ENCODE results near the gene RUNX2.

RUNX2 gene

DNA sequence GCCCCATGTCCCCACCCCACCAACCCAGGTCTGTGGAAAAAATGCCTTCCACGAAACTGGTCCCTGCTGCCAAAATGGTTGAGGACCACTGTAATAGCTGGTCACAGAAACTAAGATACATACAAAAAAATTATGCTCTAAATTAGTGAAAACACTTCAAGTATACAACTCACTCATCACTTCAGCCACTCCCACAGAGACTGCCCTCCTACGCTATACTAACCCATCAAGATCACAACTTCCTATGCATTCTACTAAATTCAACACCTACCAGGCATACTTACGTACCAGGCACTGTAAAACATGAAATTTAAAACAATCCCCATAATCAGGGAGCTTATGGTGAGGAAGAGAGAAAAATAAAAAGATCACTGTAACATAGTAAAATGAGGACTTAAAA, 22.9 kb downstream of the RUNX2 start:
- DNase-seq (ENCODE audit: low spot score) = no peak

DNA sequence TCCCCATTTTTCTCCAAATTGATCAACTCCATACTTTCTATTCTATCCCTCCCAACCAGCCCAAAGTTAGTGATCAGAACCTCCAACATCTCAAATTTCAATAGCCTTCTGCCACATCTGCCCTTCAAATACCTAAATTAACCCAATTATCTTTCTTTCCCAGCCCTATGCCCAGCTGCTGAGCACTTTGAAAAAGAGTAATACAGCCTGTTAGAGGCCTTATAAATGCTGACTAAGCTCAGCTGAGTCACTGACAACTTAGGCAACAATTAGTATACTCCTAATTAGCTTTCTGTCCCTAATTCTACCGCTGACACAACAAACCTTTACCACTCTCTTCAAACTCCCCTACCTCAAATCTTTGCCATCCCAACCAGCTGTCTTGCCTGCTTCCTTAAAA, 23.5 kb downstream of the RUNX2 start:
- no peak for DNase-seq (ENCODE audit: low spot score)

DNA sequence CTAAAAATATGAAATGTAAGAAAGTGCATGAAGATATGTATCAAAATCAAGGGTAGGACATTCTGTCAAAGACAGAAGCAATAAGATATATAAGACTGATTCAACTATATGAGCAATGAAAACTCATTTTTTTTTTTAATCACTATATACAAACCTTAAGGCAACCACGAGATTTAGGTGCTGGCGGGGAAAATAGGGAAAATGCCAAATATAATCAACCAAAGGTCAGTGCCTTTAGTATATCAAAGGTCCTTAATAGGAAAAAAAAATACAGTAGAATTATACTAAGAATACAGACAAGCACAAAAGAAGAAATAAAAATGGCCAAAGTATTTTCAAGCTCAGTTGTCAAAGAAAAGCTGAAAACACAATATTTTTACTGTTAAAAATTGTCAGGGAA, 25.5 kb downstream of the RUNX2 start:
- no peak for DNase-seq (ENCODE audit: low spot score)

DNA sequence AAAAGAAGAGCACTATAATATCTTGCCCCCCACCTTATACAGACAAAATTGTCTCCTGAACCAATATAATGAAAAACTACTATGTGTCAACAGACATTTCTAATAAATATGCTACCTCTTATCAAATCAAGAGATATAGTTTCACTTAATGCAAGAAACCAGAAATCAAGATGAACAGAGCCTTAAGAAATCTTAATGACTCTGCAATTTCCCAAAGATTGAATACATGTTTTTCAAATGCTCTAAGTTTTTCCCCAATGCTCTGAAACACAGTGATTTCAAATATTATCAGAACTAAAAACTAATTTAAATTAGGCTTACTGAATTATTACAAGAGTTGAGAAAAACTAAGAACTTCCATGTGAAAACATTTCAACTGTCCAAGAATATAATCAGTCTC, 36.3 kb downstream of the RUNX2 start:
- no peak for DNase-seq (ENCODE audit: low spot score)

DNA sequence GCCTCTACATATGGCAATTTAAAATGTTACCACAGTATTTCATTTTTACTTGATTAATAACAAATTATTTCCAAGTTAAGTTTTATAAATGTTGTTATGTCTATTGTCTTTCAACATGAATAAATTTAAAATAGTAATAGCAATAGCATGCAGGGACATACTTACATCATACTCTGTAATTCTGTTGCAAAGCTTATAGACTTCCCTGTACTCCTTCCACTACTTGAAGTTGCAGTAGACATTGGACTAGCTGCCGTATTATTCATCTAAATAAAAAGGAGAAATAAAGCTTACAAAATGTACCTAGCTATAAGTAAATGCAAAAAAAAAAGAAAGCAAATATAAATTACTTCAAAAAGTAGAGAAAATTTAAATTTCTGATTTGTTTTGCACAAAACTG, 36.9 kb downstream of the RUNX2 start:
- DNase-seq (ENCODE audit: low spot score) = no peak

DNA sequence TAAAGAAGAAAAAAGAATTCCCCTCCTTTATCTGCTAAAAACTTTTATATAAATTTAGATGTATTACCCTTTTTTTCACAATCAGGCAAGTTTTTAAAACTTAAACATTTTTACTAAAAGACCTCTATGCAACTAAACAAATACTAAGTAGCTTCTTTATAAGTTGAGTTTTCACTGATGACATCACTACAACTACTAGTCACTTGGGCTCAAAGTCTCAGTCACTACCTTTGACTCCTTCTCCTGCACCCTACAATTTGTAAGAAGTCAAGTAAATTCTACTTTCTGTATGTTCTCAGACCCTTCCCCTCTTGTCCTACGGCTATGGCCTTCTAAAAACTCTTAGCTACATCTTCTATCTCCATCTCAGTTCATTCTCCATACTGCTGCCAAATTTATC, 38.4 kb downstream of the RUNX2 start:
- no peak for DNase-seq (ENCODE audit: low spot score)

DNA sequence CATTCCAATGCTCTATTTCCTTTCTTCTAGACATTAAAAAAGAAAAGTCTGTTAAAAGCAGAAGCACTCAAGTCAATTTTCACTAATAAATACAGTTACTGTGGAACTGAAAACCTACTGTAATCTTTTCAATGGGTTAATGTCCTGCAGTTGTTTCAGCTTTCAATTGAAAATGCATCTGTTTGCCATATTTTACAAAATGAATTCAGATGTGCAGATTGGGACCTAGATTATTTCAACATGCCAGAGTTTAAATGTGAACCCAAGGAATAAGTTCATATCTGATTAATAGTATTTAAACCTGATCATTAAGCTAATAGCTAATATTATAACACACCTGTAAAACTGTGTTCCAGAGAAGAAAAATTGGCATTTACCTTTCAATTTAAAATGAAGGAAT, 39.9 kb downstream of the RUNX2 start:
- no peak for DNase-seq (ENCODE audit: low spot score)

DNA sequence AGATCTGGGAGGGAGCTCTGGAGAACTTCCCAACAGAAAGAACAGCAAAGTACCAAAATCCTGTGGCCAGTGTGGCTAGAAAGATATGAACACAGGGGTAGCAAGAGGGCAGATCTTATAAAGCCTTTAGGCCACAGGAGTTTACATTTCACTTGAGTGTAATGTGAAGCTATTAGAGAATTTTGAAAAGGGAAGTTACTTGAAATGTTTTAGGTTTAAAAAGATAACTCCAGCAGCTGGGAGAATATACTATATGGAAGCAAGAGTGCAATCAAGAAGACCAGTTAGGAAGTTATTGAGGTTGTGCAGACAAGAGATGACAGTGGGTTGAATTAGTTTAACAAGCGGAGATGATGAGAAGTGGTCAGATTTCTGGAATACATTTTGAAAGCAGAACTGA, 41.7 kb downstream of the RUNX2 start:
- DNase-seq (ENCODE audit: low spot score) = peak; percentile 21

DNA sequence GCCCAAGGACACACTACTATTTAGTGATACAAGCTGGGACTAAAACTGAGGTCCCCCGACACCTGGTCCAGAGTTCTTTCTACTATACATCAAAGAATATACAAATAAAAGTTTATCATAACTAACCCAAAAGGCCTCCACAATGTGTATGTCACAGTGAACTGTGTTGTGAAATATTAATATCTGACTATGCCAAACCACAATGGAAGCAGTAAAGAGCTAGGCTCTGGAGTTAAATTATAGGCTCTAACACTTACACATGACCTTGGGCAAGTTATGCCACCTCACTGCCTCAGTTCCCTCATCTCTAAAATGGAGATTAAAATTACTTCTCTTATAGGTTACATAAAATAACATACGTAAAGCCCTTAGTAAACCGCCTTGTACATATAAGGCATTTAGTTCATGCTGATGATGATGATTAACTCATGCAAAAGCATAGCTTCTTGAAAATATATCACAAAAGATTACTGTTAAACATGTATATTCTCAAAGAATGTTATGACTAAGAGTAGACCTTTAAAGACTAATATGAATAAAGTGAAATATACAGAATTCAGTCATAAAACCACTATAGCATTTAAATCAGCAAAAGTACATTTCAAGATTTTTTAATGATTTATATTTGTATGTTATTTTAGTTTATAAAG, 43.9 kb downstream of the RUNX2 start:
- DNase-seq (ENCODE audit: low spot score) = no peak

DNA sequence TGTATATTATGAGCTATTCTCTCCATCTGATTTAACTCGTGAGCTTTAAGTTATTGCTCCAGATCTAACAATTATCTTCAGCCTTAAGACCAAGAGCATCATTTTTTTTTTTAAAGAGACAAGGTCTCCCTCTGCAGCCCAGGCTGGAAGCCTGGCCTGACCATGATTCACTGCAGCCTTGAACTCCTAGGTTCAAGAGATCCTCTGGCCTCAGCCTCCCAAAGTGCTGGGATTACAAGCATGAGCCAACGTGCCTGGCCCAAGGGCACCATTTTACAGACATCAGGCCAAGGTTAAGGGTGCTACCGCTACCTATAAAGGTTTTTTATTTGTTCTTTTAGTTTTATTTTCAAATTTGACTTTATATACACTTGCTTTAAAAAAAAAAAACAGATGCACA, 47.3 kb downstream of the RUNX2 start:
- no peak for DNase-seq (ENCODE audit: low spot score)

DNA sequence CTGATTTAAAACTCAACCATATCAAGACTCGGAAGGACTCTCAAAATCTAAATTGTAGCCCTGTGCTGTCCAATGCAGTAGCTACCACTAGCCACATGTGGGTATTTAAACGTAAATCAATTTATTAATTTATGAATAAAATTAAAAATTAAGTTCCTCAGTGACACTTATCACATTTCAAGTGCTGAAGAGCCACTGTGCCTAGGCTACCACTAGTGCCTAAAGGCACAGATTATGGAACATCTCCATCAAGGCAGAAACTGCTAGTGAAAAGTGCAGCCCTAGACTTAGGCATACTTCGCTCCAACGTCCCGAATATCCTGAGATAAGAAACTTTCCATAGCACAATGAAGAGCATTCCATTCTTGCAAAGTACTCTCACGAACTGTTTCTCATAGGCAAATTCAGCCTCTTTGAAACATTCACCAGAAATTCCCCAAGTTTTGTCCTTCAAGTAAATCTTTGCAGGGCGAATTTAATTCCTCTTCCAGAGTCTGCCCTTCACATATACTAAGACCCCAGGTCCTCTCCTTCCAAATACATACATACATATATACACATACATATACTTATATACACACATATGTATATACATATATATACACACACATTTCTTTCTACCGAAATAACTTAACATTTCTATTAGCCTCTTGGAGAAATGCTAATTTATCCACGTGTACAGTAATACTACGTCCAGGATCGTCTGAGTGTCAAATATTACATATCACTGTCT, 48.3 kb downstream of the RUNX2 start:
- no peak for DNase-seq (ENCODE audit: low spot score)

DNA sequence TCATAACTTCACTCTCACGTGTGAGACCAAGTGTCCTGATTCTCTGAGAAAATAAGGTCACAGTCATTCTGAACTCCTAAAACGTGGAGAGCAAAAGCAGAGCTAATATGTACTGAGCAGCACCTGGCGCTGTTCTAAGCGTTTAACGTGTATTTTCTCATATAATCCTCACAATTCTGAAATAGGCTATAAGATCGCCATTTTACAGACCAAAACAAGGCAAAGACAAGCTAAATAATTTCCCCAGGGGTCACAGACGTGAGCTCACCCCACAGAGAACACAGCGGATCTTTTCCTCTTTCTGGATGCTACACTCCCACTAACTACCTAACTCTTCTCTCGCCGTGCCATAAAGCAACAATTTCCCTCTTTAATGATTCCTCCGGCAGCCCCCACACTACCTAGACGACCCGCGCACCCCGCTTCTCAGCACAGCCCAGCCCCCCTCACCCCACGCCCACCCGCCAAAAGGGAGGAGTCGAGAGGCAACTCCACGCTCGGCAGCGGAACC, 49.0 kb downstream of the RUNX2 start:
- DNase-seq (ENCODE audit: low spot score) = no peak

DNA sequence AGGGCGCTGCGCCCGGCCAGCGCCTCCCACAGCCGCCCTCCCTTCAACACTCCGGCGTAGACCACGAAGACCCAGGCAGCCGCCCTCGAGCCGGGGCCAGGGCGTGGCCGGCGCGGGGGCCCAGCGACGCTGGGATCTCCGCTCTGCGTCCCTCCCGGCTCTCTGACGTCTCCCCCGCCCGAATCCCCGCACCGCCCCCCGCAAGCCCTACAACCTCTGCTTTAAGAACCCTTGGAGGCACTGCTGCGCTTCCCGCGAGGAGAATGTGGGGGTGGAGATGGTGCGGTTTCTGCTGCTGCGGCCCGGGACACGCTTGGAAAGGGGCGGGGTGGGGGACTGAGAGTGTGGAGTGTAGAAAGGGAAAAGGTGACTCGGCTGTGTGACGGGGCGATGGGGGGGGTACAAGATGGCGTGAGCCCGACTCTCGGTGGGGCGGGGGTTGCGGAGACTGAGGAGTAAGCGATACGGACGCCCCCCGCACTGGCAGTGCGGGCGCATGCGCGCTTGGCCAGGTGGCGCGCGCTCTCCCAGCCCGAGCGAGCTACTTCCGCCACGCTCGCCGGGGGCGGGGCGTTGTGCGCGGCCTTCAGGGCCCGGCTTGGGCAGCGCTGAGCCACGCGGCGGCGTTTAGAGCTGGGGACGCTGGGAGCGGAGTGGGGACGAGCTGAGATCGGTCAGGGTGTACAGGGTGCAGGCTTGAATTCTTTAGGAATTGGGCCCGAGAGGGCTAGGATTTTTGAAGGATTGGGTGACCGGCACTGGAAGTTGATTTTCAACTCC, 49.6 kb downstream of the RUNX2 start, which contains the start of gene SUPT3H:
Gene SUPT3H, minus strand, starts transcription at position 381 of the 780 bp plus-strand sequence.
- peak; percentile 95 for DNase-seq (ENCODE audit: low spot score)

DNA sequence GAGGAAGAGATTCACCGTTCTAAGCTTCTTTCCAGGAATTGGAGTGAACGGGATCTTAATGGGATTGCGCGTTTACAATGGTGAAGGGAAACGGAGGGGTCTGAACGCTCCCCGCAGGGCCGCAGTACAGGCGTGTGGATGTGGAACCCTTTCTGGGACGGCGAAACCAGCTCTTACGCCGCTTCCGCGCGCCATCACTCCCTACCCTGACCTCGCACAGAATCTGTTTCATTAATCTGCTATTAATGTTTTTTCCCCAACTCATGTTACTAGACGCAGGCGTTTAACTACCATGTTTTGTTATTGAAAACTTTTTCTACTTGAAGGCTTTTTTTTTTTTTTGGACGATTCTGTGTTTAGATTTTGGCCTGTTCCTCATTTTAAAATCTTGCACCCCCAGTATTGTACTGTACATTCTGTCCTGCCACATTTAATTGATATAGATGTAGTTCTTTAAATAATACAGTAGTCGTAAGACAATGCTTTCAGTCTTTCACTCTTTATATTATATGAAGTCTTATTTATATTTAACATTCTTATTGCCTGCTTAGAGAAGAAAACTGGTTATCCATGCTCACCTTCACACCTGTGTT, 50.3 kb downstream of the RUNX2 start:
- DNase-seq (ENCODE audit: low spot score) = no peak

DNA sequence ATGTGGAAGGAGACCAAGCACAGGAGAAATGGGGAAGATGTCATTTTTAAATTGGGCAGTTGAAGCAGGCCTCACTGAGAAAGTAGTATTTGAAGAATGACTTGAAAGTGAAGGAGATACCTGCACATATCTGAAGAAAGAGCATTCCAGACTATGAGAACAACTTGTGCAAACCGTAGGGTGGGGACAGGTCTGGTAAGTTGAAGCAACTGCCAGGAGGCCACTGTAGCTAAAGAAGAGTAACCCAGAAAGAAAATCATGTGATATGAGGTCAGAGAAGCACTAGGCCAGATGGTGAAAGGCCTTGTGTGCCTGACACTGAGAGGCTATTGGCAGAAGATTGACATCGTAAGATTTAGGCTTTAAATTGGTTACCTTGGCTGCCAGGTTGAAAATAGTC, 54.3 kb downstream of the RUNX2 start:
- DNase-seq (ENCODE audit: low spot score) = no peak

DNA sequence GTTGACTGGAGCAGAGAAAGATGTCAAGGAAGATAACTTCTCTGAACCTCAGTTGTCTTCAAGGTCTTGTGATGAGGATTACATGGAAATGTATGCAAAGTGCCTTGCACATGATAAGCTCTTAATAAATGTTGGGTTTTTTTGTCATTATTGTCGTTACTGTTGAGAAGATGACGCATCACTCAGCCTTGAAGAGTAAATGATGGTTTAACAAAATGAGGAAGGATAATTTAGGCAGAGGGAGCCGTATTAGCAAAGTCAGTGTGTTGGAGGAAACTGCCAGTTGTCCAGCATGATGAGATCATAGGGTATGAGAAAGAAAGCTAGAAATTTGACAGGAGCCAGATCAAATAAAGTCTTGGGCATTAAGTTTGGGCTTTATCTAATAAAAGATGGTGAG, 58.4 kb downstream of the RUNX2 start:
- DNase-seq (ENCODE audit: low spot score) = no peak

DNA sequence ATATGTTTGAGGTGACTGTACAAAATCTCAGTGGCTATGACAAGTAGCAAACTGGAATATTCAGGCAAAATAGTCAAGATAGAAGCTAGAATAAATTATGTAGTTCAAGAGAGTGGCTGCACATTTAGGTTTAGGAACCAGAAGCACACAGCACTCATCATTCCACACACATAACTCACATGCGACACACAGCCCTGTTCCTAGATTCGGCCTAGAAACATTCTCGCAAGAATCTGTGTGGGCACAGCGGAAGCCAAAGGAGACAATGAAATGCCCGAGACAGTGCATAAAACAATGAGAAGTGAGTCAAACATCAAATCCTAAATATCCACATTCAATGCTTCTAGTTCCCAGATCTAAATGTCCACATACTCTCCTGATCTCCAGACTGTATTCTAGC, 59.1 kb downstream of the RUNX2 start:
- no peak for DNase-seq (ENCODE audit: low spot score)

DNA sequence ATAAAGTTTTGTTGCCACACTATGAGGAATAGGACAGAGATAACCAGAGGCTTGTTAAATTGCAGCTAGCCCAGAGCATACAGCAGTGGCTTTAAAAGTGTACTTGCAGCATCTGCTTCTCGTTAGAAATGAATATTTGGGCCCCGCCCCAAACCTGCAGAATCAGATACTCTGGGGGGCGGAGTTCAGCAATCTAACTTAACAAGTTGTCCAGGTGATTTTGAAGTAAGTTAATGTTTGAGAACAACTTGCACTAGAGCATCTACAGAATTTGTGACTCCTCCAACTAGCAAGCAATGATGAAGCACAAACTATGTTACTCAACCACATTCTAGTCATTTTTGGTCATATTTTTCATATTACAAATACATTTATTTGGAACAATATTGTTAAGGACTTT, 60.2 kb downstream of the RUNX2 start:
- DNase-seq (ENCODE audit: low spot score) = no peak

DNA sequence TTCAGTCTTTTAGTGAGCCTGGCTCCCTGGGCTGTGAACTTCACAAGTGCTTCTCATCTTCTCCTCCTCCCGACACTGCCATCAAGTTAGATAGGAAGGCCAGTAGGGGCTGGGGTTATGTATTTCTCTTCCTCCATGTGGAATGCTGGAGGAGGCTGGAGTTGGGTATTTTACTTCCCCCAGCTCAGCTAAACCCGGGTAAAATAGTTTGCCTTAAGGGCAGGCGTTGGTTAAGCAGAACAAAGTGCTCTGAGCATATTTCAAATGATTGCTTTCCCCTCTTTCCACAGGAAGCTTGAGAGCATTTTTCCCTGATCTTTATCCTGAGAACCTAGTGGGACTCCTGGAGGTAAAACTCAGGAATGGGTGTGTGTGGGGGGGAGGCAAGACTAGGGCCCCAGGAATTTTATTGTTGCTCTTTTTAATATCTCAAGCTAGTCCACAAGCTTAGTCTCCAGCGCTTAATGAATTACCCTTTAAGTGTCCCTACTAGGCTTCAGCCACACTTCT, 66.5 kb downstream of the RUNX2 start:
- no peak for DNase-seq (ENCODE audit: low spot score)

DNA sequence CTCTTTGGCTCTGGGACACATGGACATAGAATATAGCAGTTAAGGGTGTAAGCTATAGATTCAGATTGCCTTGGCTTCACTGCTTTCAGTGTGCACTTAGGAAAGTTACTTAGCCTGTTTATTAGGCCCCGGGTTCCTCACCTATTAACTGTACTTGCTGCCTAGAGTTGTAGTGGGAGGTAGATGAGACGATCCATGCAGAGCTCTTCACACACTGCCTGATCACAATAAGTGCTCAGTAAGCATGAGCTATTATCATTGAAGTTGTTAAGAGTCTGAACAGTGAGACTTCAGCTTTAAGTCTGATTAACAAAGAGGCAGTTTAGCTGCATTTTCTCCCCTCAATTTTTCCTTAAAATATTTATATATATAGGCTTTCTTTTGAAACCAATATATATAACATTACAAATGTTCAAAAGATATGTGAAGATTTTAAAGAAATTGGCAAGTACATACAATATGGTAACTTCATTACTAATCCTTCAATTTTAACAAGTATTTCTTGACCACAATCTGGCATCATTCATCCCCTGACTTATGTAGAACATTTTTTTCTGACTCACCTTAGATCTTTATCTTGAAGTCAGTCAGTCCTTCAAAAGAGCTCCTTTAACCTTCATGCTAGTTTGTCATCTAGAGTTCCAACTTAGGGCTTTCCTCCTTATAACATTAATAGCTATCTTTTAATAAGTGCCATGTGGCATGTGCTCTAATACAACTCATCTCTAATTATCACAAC, 70.1 kb downstream of the RUNX2 start:
- no peak for DNase-seq (ENCODE audit: low spot score)

DNA sequence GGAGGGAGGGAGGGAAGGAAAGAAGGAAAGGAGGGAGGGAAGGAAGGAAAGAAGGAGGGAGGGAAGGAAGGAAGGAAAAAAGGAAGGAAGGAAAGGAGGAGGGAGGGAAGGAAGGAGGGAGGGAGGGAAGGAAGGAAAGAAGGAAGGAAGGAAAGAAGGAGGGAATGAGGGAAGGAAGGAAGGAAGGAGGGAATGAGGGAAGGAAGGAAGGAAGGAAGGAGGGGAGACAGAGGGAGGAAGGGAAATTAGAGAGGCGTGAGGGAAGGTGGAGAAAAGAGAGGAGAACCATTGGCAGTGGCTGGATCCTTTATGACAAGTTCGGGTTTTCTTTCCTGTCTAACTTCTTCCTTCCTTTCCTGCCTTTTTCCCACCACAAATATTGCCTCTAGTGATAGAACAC, 71.9 kb downstream of the RUNX2 start:
- no peak for DNase-seq (ENCODE audit: low spot score)
